Vagina (tissue), 2 donors: Measurements from ENCODE around the gene SYT2.

ENCODE experiments used
- CTCF ChIP-seq, 3 experiments: fragments of 450-650 bp in 2 of 3; fragments of 200-600 bp in 1 of 3; sonication (generic) in 1 of 3; IDR thresholded peaks; one replicate each; pipeline ENCODE4 v1.5.1; 2017 to 2019; ENCODE audit warnings: antibody characterized with exemption in 3 of 3, mild to moderate bottlenecking in 2 of 3, moderate library complexity in 2 of 3
- POLR2A ChIP-seq, 2 donors: fragments of 450-650 bp; IDR thresholded peaks; one replicate each; pipeline ENCODE4 v1.6.1; 2017; ENCODE audit warnings: antibody characterized with exemption in 2 of 2, mild to moderate bottlenecking in 2 of 2, moderate library complexity in 2 of 2

GRCh38 chr1:202638019-202638700, 72.1 kb downstream of the SYT2 start:
- TF ChIP-seq POLR2A (IDR thresholded peaks at IDR 0.05) (no peak), CTCF (IDR thresholded peaks at IDR 0.05) (no peak)
